GM21529 (cell line): Measurements from ENCODE around the gene WDR54.
"Not testable (repeated sequence)": the region's sequence is repeated elsewhere in the genome, so short reads cannot be mapped to it uniquely, and the experiment has no call there.

ENCODE experiments used
- ATAC-seq: cut with Tn5 transposase; IDR thresholded peaks from one replicate; pipeline ENCODE4 v1.9.1; 2021; ENCODE audit not compliant: unreplicated experiment

WDR54 gene

DNA sequence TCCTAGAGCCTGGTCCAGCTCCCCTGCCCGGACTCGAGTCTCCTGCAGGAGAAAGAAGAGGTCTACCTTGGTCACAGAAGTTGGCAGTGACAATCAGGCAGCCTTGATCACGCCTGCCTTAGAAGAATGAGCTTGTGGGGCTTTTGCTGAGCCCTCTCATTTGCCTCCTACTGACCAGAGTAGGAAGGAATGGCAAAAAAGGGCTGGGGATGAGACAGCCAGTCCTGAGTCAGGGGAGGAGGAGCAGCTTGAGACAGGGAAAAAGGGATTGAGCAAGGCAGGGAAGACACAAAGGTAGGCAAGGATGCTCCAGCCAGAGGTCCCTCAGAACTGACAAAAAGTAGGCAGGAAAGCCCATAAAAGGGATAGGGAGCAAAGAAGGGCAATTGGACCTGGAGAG is 6.0 kb downstream of the WDR54 start:
- ATAC-seq = no peak

DNA sequence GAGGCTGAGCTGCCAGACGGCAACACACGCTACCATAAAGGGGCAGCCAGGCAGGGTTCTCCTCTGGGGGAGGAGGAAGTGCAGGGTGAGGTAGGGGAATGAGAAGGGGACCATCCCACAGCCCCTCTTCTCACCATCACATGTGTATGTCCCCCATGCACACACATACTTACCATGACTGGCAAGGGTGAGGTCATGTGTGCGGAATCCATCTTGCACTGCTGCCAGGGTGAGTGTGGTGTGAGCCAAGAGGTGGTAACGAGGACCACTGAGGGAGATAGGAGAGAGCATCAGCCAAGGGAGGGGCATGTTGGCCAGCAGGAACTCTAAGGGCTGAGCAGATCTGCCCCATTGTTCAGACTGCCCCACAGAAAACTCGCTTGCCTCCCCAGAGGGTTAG is 7.1 kb downstream of the WDR54 start:
- ATAC-seq = no peak

DNA sequence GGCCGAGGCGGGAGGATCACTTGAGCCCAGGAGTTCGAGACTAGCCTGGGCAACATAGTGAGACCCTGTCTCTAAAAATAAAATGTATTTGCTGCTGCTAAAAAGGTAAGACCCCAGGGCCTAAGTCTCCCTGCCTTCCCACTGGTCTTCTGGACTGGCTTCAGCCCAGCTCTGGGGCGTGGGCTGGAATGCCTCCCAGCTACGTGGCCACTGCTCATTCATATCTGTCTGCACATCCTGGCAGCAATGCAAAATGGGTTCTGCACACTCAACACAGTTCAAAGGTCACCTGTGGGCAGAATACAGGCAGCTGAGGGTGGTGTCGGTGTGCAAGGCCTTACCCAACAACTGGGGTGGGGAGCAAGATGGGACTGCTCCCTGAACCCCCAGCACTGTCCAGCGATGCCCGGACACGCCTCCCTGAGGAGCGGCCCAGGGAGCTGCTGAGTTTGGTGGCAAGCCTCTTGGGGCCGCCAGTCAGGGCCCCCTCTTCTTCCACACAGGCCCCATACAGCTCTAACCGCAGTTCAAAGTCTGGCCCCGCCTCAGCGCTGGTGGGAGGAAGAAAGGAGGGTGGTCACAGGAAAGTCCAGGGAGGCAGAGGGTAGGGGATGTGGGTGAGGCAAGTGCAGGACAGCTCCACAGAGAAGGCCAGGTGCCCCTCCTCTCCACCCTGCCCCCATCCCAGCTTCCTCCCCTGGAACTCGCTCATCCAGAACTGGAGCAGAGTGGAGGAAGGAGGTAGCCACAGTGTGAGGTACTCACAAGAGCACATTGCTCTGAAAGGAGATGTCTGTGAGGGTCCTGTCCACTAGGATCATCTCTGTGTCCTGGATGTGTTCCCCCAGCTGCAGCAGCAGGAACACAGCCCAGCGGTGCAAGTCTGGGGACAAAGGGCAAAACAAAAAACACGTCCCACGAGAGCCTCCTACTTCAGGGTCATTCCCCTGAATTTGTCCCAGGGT is 8.2 kb downstream of the WDR54 start:
- ATAC-seq = no peak

DNA sequence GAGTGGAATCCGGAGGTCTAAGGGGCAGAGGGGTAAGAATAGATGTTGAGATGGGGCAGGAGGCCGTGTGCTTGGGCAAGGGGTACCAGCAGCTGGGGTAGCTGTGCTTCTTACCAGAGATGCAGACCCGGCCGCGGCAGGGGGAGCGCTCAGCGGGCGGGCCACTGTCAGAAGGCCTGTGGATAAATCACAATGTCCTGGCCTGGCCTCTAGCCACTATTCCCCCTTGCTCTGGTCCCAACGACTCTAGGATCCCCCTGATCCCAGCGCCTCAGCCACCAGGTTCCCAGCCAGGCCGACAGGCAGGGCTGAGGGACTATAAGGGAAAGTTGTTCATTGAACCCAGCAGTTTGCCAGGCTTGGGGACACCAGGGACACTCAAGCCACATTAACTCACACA is 9.0 kb downstream of the WDR54 start:
- ATAC-seq = no peak

DNA sequence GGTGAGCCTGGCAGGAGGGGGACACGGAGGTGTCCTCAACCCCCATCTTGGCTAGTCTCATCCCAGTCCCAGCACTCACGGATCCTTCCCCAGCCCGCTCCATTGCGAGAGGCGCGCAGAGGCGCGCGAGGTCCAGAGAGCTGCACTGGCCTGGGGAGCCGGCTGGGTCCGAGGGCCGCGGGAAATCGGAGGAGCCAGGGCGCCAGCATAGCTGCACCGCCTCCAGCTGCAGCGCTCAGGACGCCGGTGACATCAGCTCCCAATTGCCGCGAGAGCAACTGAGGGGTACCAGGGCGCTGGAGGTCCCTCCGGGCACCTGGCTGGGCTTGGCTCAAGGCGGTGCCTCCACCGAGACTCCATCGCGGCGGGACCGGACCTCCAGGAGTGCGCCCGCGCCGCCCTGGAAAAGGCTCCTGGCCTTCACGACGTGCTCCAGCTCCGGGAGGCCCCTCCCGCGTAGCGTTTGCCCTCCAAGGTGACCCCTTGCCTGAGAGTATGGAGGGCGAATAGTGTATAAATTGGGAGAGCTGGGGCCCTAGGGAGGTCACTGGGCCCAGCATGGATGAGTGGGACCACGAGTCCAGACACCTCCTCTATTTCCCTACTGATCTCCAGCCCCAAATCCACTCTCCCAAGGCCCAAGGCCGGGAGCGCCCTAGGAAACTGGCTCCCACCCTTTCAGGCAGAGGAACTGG is 14.7 kb downstream of the WDR54 start:
- ATAC-seq = no peak

DNA sequence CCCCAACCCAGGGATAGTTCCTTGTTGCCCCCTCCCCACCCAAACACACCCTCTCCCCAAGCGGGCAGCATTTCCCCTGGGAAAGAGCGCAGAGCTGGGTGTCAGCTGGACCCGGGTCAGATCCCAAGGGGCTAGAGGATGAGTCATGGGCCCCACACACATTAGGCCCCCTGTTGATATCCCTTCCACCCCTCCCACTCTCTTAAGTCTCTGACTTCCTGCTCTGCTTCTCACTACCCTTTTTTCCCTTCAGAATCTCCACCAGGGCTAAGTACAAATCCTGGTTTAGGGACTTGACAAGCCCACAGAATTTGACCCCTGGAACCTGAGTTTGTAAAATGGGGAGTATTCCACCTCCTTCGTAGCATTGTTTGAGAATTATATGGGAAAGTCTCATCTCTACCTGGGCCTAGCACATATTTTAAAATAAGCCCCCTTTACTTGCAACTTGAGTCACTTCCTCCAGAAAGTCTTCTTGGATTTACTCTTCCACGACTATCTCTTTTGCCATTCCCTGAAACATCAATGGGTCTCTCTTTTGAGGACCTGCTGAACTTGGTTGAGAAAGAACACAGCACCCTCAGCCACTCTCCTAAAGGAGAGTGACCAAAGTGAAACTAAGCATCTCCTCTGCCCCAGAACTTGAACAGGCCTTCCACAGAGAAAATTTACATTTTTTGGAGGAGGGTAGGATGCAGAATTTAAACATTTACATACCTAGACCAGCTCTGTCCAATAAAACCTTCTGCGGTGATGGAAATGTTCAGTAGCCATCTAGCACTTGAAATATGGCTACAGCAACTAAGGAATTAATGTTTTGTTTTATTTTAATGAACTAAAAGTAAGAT is 15.5 kb downstream of the WDR54 start:
- ATAC-seq = no peak

DNA sequence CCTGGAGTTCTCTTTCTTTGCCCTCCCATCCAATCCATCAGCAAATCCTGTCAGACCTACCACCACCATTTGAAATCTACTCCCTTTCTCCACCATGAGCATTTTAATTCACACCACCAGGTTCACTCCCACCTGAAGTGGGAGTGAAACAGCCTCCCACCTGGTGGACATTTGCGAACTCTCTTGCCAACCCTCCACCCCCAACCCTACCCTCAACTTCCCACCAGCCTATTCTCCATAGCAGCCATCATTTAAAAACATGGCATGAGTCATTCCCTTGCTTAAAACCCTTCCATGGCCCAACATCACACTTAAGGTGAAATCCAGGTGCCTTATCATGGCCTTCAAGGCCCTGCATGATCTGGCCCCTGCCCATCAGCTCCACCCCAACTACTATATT is 16.7 kb downstream of the WDR54 start:
- no peak for ATAC-seq

DNA sequence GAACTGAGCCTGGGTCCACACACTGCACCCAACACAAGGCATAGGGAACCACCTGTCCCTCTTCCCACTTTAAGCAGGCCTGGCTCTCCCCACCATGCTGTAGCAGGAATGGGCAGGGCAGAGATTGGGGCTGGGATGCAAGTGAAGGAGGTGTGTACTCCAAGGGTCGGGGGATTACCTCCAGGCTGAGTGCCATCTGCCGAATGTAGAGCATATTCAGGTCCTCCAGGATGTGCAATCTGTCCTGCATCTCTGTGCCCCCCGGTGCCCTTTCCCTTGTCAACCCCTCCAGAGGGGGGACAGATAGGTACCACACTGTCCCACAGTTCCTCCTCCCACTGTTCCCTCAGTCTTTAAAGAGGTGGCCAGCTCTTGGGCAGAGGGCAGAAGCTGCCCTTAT is 17.8 kb downstream of the WDR54 start:
- no peak for ATAC-seq

DNA sequence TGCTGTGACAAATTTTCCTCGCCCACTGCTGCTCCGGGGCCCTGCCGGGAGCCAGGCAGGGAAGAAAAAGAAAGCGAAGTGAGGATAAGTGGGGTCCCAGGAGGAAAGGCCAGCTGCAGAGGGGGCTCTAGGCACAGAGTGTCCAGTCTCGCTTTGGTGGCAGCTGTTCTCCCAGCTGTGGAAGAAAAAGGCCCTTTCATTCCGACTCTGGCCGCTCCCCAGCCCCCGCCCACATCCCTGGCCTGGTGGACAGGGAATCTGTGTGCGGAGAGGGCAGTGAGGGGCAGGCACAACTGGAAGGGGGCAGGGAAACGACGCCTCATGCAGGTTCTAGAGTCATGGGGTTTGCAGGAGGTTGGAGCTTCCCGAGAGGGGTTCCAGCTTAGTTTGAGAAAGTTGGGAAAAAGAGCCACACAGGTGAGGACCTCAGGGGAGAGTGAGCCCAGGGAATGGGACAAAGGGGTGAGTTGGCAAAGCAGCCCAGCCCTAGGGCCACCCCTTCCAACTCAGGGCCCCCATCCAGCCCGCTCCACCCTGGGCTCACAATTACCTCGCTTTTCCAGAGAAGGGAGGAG is 18.4 kb downstream of the WDR54 start:
- no peak for ATAC-seq

DNA sequence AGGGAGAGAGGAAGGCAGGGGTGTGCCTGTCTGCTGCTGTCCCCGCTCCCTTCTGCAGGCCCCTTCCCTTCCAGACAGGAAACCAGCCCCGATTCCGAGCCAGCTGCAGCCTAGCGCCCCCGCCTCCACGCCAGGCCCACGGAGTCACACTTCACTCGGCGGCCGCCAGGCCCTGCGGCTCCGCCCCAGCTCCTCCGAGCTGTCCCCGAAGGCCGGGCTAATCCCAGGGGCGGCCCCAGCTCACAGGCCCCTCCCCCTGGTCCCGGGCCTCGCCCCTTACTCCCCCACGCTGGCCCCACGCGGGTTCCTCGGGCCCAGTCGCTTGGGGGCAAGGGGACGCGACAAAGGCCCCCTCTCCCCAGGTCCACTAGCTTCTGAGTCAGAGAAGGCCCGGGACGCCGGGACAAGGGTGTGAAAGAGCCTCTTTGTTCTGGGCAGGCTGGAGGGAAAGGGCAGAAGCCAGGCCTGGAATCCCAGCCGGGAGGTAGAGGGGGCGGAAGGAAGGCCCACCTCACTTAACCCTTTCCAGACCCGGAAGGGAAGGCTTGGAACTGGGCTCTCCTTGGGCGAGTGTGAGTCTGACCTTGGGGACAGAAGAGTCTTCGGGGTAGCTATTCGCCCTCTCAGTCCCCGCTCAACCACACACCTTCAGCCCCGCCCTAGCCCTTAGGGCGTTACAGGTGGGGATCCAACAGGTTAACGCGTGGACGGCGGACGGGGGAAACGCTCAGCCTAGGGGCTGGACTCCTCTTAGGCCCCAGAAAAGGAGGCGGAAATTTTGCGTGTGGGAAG is 19.0 kb downstream of the WDR54 start:
- peak; percentile 88 for ATAC-seq

DNA sequence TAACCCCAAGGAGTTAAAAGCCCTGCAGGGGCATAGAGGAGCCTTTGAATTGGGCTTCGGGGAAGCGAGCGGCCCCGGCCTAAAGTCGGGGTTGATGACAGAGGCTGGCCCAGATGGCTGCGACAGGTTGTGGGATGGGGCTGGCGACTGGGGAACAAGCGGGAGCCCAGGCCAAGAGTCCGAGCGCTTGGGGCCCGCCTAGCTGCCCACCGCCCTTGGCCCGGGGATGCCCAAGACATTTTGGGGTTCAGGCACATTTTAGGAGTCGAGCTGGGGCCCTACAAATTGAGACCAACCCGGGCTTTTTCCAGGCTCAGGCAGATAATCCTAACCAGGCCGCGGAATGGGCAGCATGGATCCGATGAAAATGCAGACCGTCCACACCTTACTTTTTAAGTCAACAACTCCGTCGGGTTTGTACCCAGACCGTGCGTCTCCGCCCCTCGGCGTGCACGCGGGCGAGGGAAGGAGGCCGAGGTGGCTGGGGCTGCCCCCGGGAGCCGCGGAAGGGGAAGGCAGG is 19.7 kb downstream of the WDR54 start:
- ATAC-seq = no peak

DNA sequence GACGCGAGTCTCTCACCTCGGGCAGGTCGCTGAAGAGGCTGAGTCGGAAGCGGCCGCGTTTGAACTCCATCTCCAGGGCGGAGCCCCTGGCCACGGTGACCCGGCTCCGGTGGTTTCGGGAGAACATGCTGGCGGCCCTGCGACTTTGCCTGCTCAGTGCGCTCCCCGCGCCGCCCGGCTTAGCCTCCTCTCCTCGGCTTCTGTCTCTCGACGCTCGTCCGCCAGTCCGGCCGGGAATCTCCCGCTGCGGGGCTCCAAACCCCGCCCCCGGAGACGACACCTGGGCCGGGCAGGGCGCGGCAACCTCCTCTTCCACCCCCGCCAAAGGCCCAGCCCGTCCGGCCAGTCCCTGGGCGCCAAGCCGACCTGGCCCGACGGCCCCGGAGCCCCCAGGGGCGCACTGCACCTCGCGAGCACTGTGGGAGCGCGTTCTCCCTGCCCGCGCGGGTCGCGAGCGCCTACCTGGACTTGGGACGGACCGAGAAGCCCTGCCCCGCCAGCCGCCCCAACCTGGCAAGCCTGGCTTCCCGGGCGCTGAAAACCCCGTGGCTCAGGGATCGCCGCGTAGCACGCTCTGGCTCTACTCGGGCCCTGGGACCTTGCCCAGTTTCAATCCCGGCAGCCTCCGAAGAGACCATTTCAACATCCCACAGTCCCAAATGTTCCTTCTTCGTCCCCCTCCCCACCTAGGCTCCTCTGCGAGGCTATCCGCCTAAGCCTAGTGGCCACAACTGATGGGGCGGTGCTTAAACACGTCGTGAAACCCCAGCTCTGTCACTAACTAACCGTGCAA is 20.4 kb downstream of the WDR54 start, which contains the start of gene RTKN:
TSS of gene RTKN (minus strand) at position 248 of the 793 bp plus-strand sequence. CDS start at position 127, 121 bp downstream.
- ATAC-seq = no peak

DNA sequence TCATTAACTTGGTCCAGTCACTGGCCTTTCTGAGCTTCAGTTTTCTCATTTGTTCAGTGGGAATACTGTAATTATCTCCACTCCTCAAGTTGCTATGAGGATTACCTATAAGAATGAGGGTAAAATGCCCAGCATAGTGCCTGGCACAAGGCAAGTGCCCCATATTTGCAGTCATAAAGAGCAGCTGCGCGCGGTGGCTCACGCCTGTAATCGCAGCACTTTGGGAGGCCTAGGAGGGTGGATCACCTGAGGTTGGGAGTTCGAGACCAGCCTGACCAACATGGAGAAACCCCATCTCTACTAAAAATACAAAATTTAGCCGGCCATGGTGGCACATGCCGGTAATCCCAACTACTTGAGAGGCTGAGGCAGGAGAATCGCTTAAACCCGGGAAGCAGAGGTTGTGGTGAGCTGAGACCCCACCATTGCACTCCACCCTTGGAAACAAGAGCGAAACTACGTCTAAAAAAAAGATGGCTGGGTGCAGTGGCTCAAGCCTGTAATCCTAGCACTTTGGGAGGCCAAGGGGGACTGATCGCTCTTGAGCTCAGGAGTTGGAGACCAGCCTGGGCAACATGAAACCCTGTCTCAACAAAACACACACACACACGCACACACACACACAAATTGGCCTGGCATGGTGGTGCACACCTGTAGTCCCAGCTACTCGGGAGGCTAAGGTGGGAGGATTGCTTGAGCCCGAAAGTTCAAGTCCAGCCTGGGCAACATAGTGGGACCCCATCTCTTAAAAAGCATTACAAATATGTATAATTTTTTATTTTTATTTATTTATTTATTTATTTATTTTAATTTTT is 21.2 kb downstream of the WDR54 start:
- not testable (repeated sequence) for ATAC-seq

DNA sequence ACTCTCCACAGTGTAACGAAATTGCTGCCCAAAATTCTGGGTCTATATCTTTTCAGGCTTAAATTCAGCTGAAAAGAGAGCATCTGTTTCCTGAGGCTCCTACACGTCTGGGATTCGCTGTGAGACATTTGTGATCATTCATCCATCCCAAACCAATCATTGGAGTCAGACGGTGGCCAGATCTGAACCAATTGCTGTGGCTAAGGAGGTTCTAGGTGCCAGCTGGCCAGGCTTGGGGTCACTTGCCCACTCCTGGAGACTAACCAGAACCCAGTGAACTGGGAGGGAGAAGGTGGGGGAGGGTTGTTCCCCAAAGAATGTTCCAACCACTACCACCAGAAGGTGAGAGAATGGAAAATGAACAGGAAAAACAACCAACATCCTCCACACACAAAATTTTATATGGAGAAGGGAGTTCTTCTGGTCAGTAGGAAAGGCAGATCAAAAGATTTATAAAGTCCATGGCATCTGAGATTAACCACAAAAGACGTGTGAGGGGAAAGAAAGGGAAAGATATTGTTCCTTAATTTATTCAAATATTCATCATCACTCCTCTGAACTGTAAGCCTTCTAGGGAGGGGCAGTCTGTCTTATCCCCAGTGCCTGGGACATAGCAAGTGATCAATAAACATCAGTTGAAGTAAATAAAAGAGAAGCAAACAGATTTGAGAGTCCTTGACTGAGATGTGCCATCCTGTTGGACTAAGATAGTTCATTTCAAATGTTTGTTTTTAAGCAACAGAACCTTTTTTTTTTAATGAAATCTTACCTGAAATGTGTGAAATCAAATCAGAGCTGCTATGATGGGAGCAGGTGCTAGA is 23.2 kb downstream of the WDR54 start:
- ATAC-seq = no peak

DNA sequence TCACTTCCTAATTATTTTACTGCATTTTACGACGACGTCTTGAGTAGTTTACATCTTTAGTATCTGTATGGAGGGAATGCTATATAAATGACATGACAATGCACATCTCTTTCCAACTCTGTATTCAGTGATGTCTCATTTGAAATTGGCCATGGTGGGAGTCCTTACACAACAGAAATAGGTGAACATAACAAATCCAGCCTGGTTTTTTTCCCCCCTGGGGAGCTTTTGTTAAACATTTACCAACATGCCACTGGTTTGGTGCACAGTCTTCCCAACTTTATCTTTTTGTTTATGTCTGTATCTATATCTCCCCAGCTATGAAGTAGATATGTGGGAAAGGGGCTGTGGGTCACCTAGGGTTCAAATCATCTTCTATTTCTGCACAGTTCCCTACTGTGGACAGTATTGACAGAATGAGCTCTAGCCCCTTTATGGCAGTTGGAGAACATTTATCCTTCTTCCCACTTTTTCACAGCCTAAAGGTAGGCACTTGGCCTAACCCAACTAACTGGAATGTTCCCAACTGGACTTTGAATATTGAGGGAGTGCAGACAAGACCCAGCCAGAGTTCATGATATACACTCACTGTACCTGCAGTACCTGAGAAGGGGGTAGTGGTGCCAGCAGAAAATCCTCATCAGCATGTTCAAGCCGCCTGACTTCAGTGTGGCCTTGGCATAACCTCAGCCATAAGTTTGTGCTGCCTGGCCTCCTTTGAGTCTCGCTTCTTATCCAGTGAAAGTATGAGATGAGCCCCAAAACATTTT is 25.9 kb downstream of the WDR54 start:
- ATAC-seq = no peak

DNA sequence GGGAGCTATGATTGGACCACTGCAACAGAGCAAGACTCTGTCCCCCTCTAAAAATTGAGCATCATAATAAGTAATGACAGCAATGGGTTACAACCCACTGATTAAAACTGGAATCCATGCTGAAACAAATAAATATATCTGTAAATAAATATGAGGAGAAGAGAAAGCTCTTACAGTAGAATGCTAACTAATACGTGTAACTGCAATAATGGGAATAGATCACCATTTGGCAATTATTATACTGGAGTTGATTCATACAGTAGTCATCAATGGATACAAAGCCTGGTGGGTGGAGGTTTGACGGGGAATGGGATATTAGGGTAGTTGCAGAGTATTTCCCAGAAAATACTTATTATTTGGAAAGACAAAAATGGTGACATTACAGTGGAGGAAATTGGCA is 27.2 kb downstream of the WDR54 start:
- ATAC-seq = no peak
